Endothelial cell of umbilical vein (primary cell): ENCODE data around the gene PKP4. TPM values are rescaled to one million over a fixed set of nuclear protein-coding genes. Genes with fewer than 3 reads are reported as not detected.

Experiments used
- BruUV-seq: library from RNA; stranded (reverse); fragments of 400-500 nt; replicated peaks from 2 replicates; lab custom pipeline; 2021; lab: Mats Ljungman, UMichigan
- CTCF ChIA-PET: fragments of 300-600, 350-600 bp; sonication (Branson Sonifier 250); formaldehyde crosslinking; loops from one replicate; lab custom pipeline; 2021; ENCODE audit warnings: antibody characterized with exemption, inconsistent platforms; lab: Charles Lee
- POLR2A ChIA-PET: fragments of 300-600, 350-600 bp; sonication (Branson Sonifier 250); formaldehyde crosslinking; loops from one replicate; lab custom pipeline; 2021; ENCODE audit warnings: antibody characterized with exemption, inconsistent platforms; lab: Charles Lee
- DNase-seq: peaks from one replicate; pipeline ENCODE4 v3.0.0-alpha.2; 2011; ENCODE audit warnings: low read depth, low spot score
- FAIRE-seq: peaks from 2 replicates; lab custom pipeline; 2011; peaks lifted over from hg19 to GRCh38; lab: Jason Lieb, UNC
- H2AFZ ChIP-seq: 2 replicates; pipeline ENCODE4 v1.6.0; 2012; ENCODE audit warnings: low read depth, low read length, control low read depth, inconsistent platforms
- H3K27ac ChIP-seq: 2 replicates; pipeline ENCODE4 v1.5.1; 2011; ENCODE audit warnings: low read depth, mild to moderate bottlenecking, control low read depth, low read length, moderate library complexity; ENCODE audit not compliant: insufficient read depth
- H3K27me3 ChIP-seq, 2 experiments: 2 replicates each; pipeline versions ENCODE4 v1.6.0 to v1.6.1; 2011; ENCODE audit warnings: low read length in 2 of 2, mixed read lengths in 1 of 2; ENCODE audit not compliant: control insufficient read depth in 2 of 2, insufficient read depth in 2 of 2
- H3K36me3 ChIP-seq, 2 experiments: 2 replicates in 1 of 2; 3 replicates in 1 of 2; pipeline ENCODE4 v1.5.1; 2011; ENCODE audit warnings: low read length in 2 of 2, mild to moderate bottlenecking in 1 of 2, moderate library complexity in 1 of 2; ENCODE audit not compliant: control insufficient read depth in 2 of 2, insufficient read depth in 2 of 2; ENCODE audit errors: extremely low read depth in 1 of 2
- H3K4me1 ChIP-seq: 3 replicates; pipeline ENCODE4 v1.5.1; 2011; ENCODE audit warnings: mild to moderate bottlenecking, low read length; ENCODE audit not compliant: control insufficient read depth, insufficient read depth; ENCODE audit errors: extremely low read depth
- H3K4me2 ChIP-seq: 2 replicates; pipeline ENCODE4 v1.6.1; 2011; ENCODE audit warnings: low read length, control low read depth, mixed read lengths; ENCODE audit not compliant: insufficient read depth
- H3K4me3 ChIP-seq, 3 experiments: fragments of 200-600 bp in 1 of 3; sonication (generic), shearing (Covaris generic) in 1 of 3; replicated peaks in 1 of 3; 2 replicates each; pipeline ENCODE4 v1.5.1; 2011 to 2016; ENCODE audit warnings: control low read depth in 3 of 3, low read length in 3 of 3, mild to moderate bottlenecking in 2 of 3, inconsistent platforms in 1 of 3, low read depth in 1 of 3, moderate library complexity in 1 of 3; ENCODE audit not compliant: insufficient read depth in 1 of 3
- H3K79me2 ChIP-seq: 2 replicates; pipeline ENCODE4 v1.6.0; 2012; ENCODE audit warnings: low read length, inconsistent platforms; ENCODE audit not compliant: control insufficient read depth, insufficient read depth
- H3K9ac ChIP-seq: replicated peaks from 2 replicates; pipeline ENCODE3; 2011; ENCODE audit warnings: low read length, control low read depth; ENCODE audit not compliant: insufficient read depth; ENCODE audit errors: extremely low read depth
- H3K9me1 ChIP-seq: replicated peaks from 3 replicates; pipeline ENCODE4 v1.6.0; 2011; ENCODE audit warnings: mild to moderate bottlenecking, low read length; ENCODE audit not compliant: control insufficient read depth, insufficient read depth; ENCODE audit errors: extremely low read depth
- H3K9me3 ChIP-seq: replicated peaks from 2 replicates; pipeline ENCODE4 v1.5.1; 2012; ENCODE audit warnings: low read length, inconsistent platforms; ENCODE audit not compliant: control insufficient read depth, insufficient read depth
- H4K20me1 ChIP-seq: replicated peaks from 2 replicates; pipeline ENCODE3; 2011; ENCODE audit warnings: mild to moderate bottlenecking, low read length; ENCODE audit not compliant: control insufficient read depth, insufficient read depth; ENCODE audit errors: extremely low read depth
- CTCF ChIP-seq, 2 donors: IDR thresholded peaks; 1 replicate in 1 of 2; 2 replicates in 1 of 2; pipeline ENCODE4 v1.5.1; 2011; ENCODE audit warnings: low read length in 2 of 2, mild to moderate bottlenecking in 2 of 2, moderate library complexity in 2 of 2, control low read depth in 1 of 2, inconsistent platforms in 1 of 2, low read depth in 1 of 2; ENCODE audit not compliant: insufficient read depth in 1 of 2; ENCODE audit errors: extremely low read depth in 1 of 2
- EZH2 ChIP-seq: IDR thresholded peaks from 2 replicates; pipeline ENCODE4 v1.6.1; 2012; ENCODE audit warnings: borderline replicate concordance, low read depth, mild to moderate bottlenecking, moderate library complexity, low read length, inconsistent platforms; ENCODE audit not compliant: severe bottlenecking
- FOS ChIP-seq: IDR thresholded peaks from 2 replicates; pipeline ENCODE4 v1.6.1; 2011; ENCODE audit warnings: mild to moderate bottlenecking, low read length, moderate library complexity, borderline replicate concordance; ENCODE audit not compliant: insufficient read depth
- GATA2 ChIP-seq: IDR thresholded peaks from 2 replicates; pipeline ENCODE4 v1.7.0; 2011; ENCODE audit warnings: low read depth, mild to moderate bottlenecking, moderate library complexity, mixed read lengths, low read length; ENCODE audit not compliant: insufficient read length, insufficient read depth
- JUN ChIP-seq: IDR thresholded peaks from 2 replicates; pipeline ENCODE4 v1.6.1; 2011; ENCODE audit warnings: borderline replicate concordance, low read depth; ENCODE audit not compliant: insufficient read length, insufficient read depth
- MAX ChIP-seq: IDR thresholded peaks from 2 replicates; pipeline ENCODE4 v1.6.1; 2011; ENCODE audit not compliant: insufficient read depth, insufficient read length
- MYC ChIP-seq: IDR thresholded peaks from one replicate; pipeline ENCODE4 v1.6.1; 2011; ENCODE audit warnings: mild to moderate bottlenecking, low read depth, low read length
- POLR2A ChIP-seq: IDR thresholded peaks from 2 replicates; pipeline ENCODE4 v1.6.1; 2012; ENCODE audit warnings: low read depth, mild to moderate bottlenecking, control low read depth, low read length
- POLR2AphosphoS5 ChIP-seq: IDR thresholded peaks from 2 replicates; pipeline ENCODE4 v1.6.1; 2012; ENCODE audit warnings: low read depth, mild to moderate bottlenecking, control low read depth, low read length, moderate library complexity; ENCODE audit not compliant: insufficient read depth
- dilution Hi-C: fragments of 300-500 bp; cut with MboI; formaldehyde crosslinking; loops from one replicate; pipeline ENCODE4 v1.15.0; 2019; ENCODE audit warnings: low sequenced_read_pairs; ENCODE audit not compliant: extremely low pct_ligation_motif_present
- intact Hi-C: fragments of 100-400 bp; cut with micrococcal nuclease; formaldehyde crosslinking; loops from one replicate; pipeline ENCODE4 v1.10.0; 2022
- polyA plus RNA-seq, 4 experiments: library from polyadenylated mRNA; depleted of rRNA in 3 of 4; stranded (reverse) in 3 of 4; unstranded in 1 of 4; fragments of >200 nt; gene quantifications; 2 replicates each; pipeline versions ENCODE4 v1.2.1 to v1.2.3, GENCODE V29; 2011 to 2012; ENCODE audit warnings: missing spikeins in 1 of 4
- total RNA-seq: library from RNA; stranded (reverse); gene quantifications from 2 replicates; pipeline ENCODE4 v1.2.3, GENCODE V29; 2021

PKP4 gene
- total and polyA plus RNA-seq, 2 donors (not counting 3 experiments of a cell fraction or from before 2014, with no cell fraction given), result 35.4 to 68.5 TPM

GRCh38 chr2:158498043-158498748 lies 41.4 kb downstream of the PKP4 start:
- Histone ChIP-seq H3K4me2 (no peak overlapping the region), H3K4me3 (no peak overlapping the region), H3K27me3 (no peaks in the 10 kb centered on the region), H3K36me3 (no peaks in the 10 kb centered on the region), H3K9me3 (no peaks in the 10 kb centered on the region), H3K9me1 (no peaks in the 10 kb centered on the region), H2AFZ (no peak overlapping the region), H4K20me1 (peaks cover 2% of the 10 kb centered on the region), H3K27ac (no peak overlapping the region), H3K79me2 (peaks cover 24% of the 10 kb centered on the region), H3K4me1 (peaks cover 2% of the 10 kb centered on the region), H3K9ac (no peak overlapping the region)
- ChIA-PET CTCF (interaction anchor here (0.9 to 1.6 kb wide), 4 partner anchors 12 to 256 kb away, joined by 3 to 5 read pairs (median 3); no protein-coding TSS in a partner anchor), POLR2A (no interaction called here)
- DNase-seq (no peak), FAIRE-seq (no peak)
- intact Hi-C loops (no loop called here), dilution Hi-C loops (no loop called here)
- no TSS peak for BruUV-seq
- TF ChIP-seq JUN (no peak), MAX (no peak), POLR2A (no peak), EZH2 (no peak), GATA2 (no peak), MYC (no peak), POLR2AphosphoS5 (no peak), FOS (no peak), CTCF (IDR thresholded peaks at IDR 0.05; ENCODE audit: extremely low read depth in 1 of 2, insufficient read depth in 1 of 2, low read depth in 1 of 2, low read length in 2 of 2) (no peak)
